T1000 (cell line): ENCODE results near the gene DNAAF5.
"Not testable (repeated sequence)": the region's sequence is repeated elsewhere in the genome, so short reads cannot be mapped to it uniquely, and the experiment has no call there.

ENCODE experiments used
- DNase-seq: peaks from one replicate; lab custom pipeline; 2025; ENCODE audit warnings: mixed read lengths; lab: John Stamatoyannopoulos, UW

Gene DNAAF5

DNA sequence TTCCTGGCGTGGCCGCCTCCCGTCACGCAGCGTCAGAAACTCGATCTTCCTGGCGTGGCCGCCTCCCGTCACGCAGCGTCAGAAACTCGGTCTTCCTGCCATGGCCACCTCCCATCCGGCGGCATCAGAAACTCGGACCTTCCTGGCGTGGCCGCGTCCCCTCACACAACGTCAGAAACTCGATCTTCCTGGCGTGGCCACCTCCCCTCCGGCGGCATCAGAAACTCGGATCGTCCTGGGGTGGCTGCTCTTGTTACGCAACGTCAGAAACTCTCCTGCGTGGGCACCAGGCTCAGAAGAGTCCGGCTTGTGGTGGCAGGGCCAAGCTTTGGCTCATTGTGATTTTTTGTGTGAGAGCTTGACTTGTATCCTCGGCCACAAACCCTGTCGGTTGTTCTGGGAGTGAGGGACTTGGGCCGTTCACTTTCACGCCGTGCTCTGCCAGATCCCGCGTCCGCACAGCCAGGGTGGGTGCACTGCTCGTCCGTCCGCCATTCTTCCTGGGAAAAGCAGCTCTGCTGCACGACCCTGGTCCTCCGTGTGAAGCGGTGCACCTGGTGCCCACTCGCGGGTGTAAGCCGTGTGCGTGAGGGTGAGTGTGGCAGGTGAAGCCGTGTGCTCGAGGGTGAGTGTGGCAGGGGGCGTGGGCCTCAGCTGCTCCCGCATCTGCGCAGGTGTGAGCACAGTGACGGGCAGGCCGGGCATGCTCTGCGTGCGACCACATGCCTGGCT is 56.4 kb downstream of the DNAAF5 start:
- DNase-seq = no peak

DNA sequence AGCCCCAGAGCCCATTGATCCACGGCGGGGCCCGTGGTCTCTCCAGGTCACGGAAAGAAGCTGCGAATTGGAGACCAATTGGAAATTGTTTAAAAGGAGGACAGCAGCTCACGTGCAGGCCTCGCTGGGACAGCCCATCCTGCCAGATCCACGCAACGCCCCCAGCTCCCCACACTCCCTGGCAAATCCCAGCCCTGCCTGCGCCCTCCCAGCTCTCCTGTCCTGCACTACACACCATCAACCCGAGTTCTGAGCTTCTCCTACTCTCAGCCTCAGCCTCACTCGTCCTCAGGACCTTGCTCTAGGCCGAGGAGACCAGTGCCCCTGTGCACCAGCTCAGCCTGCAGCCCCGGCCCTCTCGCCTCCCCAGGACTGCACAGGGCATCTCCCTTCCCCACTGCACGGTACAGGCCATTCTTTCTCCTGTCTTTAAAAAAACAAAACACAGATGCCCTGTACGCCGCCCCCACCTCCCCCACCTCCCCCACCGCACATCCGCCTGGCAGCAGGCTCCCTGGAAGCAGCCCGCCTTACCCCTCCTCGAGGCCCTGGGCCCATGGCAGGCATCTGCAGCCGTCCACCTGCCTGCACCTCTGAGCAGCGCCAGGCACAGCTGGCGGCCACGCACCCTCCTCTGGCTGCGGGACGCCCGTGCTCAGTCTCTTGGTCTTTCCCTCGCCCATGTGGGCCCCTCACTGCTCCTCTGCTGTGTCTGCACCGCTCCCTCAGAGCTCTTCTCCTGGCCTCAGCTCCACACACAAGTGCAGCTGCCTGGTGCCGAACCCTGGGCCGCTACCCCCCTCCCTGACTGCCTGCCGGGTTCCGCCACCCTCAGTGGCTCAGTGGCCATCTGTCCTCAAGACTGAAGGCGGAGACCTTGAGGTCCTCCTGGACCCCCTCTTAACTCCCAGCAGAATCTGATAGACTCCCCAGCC is 57.3 kb downstream of the DNAAF5 start:
- no peak for DNase-seq

DNA sequence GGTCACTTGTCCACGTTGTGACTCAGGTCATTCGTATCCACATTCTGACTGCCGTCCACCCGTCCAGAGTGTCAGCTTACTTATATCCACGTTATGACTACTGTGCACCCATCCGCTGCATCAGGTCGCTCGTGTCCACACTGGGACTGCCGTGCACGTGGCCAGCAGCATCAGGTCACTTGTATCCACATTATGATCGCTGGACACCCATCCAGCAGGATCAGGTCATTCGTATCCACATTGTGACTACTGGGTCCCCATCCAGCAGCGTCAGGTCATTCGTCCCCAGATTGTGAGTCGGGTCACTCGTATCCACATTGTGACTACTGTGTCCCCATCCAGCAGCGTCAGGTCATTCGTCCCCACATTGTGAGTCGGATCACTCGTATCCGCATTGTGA is 58.5 kb downstream of the DNAAF5 start:
- no peak for DNase-seq

DNA sequence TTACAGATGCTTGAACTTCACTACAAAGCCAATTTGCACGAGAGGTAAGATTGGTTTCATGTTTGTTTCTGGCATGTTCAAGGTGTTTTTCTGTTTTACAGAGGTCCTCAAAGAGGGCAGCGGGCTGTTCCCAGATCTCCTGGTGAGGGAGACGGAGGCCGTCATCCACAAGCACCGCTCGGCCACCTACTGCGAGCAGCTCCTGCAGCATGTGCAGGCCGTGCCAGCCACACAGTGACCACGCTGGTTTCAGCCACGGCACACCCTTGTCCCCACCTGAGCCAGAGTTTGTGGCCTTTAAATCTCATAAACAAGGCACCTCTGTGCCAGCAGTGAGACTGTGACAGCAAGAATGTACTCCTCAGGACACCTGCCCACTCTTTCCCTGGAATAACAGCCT is 58.9 kb downstream of the DNAAF5 start:
- no peak for DNase-seq

DNA sequence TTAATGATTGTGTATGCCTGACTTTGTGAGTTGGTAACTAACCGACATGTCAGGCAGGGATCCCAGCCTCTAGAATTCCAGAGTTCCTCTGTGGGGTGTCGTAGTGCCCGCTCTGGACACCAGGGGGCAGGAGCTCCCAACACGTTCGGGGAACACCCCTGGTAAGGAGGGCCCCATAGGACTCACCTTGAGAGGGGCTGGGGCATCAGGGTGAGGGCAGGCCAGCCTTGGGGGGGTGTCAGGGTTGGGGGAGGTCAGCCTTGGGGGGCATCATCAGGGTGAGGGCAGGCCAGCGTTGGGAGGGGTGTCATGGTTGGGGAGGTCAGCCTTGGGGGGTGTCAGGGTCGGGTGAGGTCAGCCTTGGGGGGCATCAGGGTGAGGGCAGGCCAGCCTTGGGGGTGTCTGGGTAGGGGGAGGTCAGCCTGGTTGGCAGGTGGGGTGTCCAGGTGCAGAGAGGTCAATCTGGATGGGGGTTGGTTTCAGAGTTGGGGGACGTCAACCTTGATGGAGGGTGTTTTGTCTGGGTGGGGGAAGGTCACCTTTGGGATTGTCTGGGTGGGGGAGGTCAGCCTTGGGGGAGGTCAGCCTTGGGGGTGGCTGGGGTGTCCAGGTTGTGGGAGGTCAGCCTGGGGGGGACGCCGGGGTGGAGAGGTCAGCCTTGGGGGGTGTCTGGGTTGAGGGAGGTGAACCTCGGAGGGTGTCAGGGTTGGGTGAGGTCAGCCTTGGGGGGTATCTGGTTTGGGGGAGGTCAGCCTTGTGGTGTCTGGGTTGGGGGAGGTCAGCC is 60.2 kb downstream of the DNAAF5 start:
- peak; percentile 26 for DNase-seq

DNA sequence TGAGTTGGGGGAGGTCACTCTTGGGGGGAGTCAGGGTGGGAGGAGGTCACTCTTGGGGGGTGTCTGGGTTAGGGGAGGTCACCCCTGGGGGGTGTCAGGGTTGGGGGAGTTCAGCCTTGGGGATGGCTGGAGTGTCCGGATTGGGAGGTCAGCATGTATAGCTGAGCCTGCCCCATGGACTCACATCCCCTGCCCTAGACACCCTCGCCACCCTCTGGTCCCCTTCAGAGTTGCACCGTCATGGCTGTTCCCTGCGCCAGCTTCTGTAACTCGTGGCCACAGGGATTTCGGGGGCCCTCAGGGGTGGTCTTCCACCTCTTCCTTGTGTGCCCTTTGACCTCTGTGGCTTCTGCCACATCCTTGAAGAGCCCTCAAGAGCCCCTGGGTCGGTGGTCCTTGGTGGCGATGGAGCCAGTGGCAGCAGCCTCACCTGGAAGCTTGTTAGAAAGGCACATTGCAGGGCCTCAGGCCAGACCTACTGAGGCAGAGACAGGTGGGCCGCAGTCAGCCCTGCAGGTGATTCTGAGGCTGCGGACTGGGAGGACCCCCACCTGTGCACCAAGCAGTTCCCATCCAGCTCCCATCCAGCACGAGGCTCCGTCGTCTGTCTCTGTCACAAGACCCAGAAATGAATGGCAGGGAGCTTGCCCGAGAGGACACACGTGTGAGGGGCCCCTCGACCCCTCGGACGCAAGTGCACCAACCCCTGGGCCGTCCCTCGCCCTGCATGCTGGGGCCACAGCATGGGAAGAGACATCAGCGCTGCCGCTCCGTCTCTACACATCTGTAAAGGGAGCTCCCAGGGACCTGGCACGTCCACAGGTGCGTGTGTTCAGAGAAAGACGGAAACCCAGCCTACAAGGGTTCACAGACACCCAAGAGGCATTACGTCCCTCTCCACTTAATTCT is 61.1 kb downstream of the DNAAF5 start:
- no peak for DNase-seq

DNA sequence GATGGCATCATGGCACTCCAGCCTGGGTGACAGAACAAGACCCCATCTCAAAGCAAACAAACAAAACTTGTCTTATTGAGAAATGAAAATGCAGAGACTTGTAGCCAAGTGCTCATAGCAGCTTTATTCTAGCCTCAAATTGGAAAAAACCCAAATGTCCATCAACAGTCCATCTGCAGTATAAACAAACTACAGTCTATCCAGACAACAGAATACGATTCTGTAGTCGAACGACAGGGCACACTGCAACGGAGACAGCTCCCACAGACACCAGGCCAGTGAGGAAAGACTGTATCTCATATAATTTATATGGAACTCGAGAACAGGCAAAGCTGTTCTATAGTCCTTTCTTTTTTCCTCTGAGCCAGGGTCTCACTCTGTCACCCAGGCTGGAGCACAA is 65.0 kb downstream of the DNAAF5 start:
- no peak for DNase-seq

DNA sequence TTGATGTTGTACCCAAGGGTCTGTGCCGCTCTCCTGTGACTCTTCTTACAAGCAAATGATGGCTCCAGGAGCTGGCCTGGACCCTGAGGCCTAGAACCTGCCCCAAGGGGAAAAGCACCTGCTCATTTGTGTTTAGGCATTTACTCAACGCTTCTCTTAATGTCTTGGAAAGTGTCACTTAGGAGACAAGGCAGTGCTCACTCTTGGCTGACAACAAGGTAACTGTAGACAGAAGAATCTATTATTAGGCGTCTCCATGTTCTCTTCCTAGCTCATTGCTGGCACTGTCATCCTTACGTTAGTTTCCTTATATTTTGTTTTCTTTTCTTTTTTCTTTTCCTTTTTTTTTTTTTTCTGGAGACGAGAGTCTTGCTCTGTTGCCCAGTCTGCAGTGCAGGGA is 67.7 kb downstream of the DNAAF5 start:
- no peak for DNase-seq

DNA sequence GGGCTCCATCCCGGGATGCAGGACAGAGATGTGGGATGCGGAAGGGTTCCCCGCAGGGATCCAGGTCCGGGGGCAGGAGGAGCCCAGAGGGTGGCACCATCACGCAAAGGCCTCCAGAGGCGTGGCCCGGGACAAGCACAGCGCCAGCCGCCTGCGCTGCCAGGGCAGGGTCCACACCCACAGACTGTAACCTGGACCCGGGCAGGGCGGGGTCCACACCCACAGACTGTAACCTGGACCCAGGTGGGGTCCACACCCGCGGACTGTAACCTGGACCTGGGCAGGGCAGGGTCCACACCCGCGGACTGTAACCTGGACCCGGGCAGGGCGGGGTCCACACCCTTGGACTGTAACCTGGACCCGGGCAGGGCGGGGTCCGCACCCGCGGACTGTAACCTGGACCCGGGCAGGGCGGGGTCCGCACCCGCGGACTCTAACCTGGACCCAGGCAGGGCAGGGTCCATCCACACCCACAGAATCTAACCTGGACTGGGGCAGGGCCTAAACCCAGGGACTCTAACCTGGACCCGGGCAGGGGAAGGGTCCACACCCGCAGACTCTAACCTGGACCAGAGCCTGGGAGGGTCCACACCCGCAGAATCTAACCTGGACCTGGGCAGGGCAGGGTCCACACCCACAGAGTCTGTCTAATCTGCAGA is 68.3 kb downstream of the DNAAF5 start:
- no peak for DNase-seq

DNA sequence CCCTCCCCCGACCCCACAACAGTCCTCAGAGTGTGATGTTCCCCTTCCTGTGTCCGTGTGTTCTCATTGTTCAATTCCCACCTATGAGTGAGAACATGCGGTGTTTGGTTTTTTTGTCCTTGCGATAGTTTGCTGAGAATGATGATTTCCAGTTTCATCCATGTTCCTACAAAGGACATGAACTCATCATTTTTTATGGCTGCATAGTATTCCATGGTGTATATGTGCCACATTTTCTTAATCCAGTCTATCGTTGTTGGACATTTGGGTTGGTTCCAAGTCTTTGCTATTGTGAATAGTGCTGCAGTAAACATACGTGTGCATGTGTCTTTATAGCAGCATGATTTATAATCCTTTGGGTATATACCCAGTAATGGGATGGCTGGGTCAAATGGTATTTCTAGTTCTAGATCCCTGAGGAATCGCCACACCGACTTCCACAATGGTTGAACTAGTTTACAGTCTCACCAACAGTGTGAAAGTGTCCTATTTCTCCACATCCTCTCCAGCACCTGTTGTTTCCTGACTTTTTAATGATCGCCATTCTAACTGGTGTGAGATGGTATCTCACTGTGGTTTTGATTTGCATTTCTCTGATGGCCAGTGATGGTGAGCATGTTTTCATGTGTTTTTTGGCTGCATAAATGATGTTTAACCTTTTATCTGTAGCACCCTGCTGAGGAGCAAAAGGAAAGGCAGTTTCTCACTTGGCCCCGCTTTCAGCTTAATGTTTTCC is 70.1 kb downstream of the DNAAF5 start:
- not testable (repeated sequence) for DNase-seq

DNA sequence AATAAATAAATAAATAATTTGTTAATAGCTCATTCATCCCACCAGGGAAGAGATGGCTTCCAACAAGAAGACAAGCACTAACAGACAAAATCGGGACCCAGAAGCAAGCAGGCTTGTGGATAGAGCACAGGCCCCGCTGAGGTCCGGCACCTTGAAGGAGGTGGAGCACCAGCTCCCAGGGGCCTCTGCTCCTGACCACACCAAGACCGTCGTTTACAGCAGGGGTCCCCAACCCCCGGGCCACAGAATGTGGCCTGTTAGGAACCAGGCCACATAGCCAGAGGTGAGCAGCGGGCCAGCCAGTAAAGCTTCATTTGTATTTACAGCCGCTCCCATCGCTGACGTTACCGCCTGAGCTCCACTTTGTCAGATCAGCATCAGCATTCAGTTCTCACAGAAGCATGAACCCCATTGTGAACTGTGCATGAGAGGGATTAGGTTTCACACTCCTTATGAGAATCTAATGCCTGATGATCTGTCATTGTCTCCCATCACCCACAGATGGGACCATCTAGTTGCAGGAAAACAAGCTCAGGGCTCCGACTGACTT is 72.5 kb downstream of the DNAAF5 start:
- no peak for DNase-seq

DNA sequence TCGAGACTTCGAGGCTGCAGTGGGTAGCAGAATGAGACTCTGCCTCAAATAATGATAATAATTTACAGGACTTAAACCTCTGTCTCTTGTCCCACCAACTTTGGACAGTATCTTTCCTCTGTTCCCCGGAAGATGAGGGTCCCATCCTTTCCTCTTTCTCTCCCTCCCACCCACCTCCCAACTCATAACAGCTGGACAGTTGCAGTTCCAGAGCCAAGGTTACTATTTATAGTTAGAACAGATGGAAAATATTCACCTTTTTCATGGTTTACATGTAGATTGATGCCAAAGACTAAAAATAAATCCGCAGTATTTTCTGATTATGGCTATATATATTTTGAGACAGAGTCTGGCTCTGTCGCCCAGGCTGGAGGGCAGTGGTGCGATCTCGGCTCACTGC is 74.2 kb downstream of the DNAAF5 start:
- no peak for DNase-seq

DNA sequence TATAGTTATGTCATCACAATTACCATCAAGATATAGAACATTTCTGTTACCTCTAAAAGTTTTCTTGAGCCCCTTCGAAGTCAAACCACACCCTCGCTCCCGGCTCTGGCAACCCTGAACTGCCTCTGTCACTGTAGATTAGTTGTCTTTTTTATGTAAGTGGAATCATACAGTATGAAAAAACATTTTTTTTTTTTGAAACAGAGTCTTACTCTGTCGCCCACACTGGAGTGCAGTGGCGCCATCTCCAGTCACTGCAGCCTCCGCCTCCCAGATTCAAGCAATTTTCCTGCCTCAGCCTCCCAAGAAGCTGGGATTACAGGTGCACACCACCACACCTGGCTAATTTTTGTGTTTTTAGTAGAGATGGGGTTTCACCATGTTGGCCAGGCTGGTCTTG is 74.9 kb downstream of the DNAAF5 start:
- DNase-seq = not testable (repeated sequence)

DNA sequence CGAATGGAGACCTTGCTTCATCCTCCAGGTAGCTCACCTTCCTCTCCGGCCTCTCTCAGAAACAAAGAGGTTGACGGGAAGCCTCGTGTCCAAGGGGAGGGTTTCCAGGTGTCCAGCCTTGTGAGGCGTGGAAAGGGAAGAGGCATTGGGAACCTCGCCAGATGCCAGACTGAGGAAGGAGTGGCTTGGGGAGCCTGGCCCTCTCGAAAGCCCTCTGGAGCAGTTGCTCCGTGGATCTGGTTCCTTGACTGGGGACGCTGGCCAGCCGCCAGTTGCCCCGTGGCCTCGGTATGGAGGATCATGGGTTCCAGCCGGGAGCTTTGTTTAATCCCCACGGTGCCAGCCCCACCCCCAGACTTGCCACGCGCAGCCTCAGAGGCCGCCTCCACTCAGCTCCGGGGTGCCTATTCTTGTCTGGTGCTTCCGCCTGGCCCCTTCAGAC is 75.5 kb downstream of the DNAAF5 start:
- no peak for DNase-seq

DNA sequence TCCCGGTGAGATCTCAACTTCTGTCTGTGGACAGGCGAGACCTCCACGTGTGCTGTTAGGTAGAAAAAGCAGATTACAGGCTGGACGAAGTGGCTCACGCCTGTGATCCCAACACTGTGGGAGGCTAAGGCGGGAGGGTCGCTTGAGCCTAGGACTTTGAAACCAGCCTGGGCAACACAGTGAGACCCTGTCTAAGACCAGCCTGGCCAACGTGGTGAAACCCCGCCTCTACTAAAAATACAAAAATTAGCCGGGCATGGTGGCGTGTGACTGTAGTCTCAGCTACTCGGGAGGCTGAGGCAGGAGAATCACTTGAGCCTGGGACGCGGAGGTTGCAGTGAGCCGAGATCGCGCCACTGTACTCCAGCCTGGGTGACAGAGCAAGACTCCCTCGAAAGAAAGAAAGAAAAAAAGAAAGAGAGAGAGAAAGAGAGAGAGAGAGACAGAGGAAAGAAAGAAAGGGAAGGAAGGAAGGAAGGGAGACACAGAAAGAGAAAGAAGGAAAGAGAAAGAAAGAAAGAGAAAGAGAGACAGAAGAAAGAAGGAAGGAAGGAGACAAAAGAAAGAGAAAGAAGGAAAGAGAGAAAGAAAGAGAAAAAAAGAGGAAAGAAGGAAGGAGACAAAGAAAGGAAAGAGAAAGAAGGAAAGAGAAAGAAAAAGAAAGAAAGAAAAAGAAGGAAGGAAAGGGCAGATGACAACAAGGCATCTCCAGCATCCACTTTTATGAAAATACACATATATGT is 76.2 kb downstream of the DNAAF5 start:
- DNase-seq = no peak

DNA sequence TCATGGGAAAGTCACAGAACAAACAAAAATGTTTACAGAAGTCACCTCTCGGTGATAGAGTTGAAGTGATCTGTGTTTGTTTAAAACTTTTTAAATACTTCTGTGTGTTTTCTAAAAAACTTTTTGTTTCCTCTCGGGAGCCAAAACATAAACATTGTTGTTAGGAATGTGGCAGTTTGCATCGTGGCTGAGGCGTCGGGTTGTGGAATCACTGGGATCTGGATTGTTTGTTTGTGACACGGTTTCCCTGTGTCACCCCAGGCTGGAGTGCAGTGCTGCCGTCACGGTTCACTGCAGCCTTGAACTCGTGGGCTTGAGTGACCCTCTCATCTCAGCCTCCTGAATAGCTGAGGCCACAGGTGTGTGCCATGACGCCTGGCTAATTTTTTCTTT is 76.7 kb downstream of the DNAAF5 start:
- DNase-seq = no peak

DNA sequence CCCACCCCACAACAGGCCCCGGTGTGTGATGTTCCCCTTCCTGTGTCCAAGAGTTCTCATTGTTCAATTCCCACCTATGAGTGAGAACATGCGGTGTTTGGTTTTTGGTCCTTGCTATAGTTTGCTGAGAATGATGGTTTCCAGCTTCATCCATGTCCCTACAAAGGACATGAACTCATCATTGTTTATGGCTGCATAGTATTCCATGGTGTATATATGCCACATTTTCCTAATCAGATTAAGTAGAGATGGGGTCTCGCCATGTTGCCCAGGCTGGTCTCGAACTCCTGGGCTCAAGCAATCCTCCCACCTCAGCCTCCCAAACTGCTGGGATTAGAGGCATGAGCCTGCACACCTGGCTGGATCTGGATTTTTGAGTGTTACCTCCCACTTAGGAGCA is 77.3 kb downstream of the DNAAF5 start:
- DNase-seq = not testable (repeated sequence)

DNA sequence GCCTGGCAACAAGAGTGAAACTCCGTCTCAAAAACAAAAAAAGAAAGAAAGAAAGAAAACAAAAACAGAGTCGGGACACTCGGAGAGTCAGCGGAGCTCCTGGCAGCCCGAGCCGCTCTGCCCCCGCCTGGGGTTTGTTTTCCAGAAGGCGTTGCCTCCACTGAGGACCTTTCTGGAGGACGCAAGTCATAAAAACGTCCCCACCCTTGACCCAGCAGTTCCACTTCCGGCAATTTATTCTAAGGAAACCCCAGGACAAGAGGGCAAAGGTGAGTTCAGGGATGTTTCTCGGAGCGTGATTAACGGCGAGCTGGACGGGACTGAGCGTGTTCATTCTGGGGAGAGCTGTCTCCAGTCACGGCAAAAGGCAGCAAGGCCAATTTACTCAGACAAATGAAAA is 78.8 kb downstream of the DNAAF5 start:
- DNase-seq = no peak
